NT2/D1 (cell line): Measurements from ENCODE around the gene SERPINA10.
"Not testable (repeated sequence)": the region's sequence is repeated elsewhere in the genome, so short reads cannot be mapped to it uniquely, and the experiment has no call there.

Source experiments
- DNase-seq: peaks from one replicate; pipeline ENCODE4 v3.0.0-alpha.2; 2011; ENCODE audit warnings: low read depth, low spot score
- H3K27me3 ChIP-seq: 2 replicates; pipeline ENCODE4 v1.6.0; 2011; ENCODE audit warnings: mild to moderate bottlenecking; ENCODE audit not compliant: insufficient read length, insufficient read depth
- H3K36me3 ChIP-seq: 2 replicates; pipeline ENCODE4 v1.6.1; 2011; ENCODE audit warnings: mild to moderate bottlenecking, low read length, mixed read lengths; ENCODE audit not compliant: insufficient read depth, insufficient read length
- H3K4me1 ChIP-seq: 2 replicates; pipeline ENCODE4 v1.5.1; 2011; ENCODE audit not compliant: insufficient read depth, insufficient read length
- H3K4me3 ChIP-seq: 2 replicates; pipeline ENCODE4 v1.5.1; 2011; ENCODE audit warnings: low read depth; ENCODE audit not compliant: insufficient read length
- H3K9ac ChIP-seq: 2 replicates; pipeline ENCODE4 v1.6.0; 2011; ENCODE audit warnings: low read depth; ENCODE audit not compliant: insufficient read length
- H3K9me3 ChIP-seq: 2 replicates; pipeline ENCODE4 v1.5.1; 2011; ENCODE audit warnings: mild to moderate bottlenecking, low read length; ENCODE audit not compliant: insufficient read depth
- SUZ12 ChIP-seq: IDR thresholded peaks from 2 replicates; pipeline ENCODE4 v1.6.1; 2011; ENCODE audit not compliant: insufficient read length, insufficient read depth; ENCODE audit errors: extremely low read depth
- YY1 ChIP-seq: IDR thresholded peaks from 2 replicates; pipeline ENCODE4 v1.6.1; 2011; ENCODE audit not compliant: insufficient read length, insufficient read depth
- ZNF274 ChIP-seq: IDR thresholded peaks from 2 replicates; pipeline ENCODE4 v1.6.1; 2011; ENCODE audit warnings: mild to moderate bottlenecking, low read depth, low read length

SERPINA10 gene

GRCh38 chr14:94305620-94306019 is 12.6 kb upstream of the SERPINA10 start:
- no peaks in the 10 kb centered on the region for H3K4me1 ChIP-seq
- TF ChIP-seq ZNF274, result no peak
- TF ChIP-seq SUZ12, result no peak
- no peak for TF ChIP-seq YY1
- no peak for DNase-seq
- no peaks in the 10 kb centered on the region for H3K27me3 ChIP-seq
- H3K4me3 ChIP-seq, result no peak overlapping the region
- H3K9ac ChIP-seq, result no peak overlapping the region
- H3K9me3 ChIP-seq, result peaks cover 15% of the 10 kb centered on the region
- no peaks in the 10 kb centered on the region for H3K36me3 ChIP-seq

GRCh38 chr14:94304243-94304642 is 11.2 kb upstream of the SERPINA10 start:
- DNase-seq, result no peak
- TF ChIP-seq YY1, result no peak
- no peak for TF ChIP-seq SUZ12
- TF ChIP-seq ZNF274, result no peak
- no peaks in the 10 kb centered on the region for H3K27me3 ChIP-seq
- H3K4me3 ChIP-seq, result no peak overlapping the region
- no peak overlapping the region for H3K9ac ChIP-seq
- H3K4me1 ChIP-seq, result no peaks in the 10 kb centered on the region
- peaks cover 15% of the 10 kb centered on the region for H3K9me3 ChIP-seq
- H3K36me3 ChIP-seq, result no peaks in the 10 kb centered on the region

GRCh38 chr14:94303111-94303510 is 10.0 kb upstream of the SERPINA10 start:
- Histone ChIP-seq H3K4me1 (no peaks in the 10 kb centered on the region), H3K4me3 (no peak overlapping the region), H3K36me3 (no peaks in the 10 kb centered on the region), H3K9me3 (peaks cover 10% of the 10 kb centered on the region), H3K9ac (no peak overlapping the region), H3K27me3 (no peaks in the 10 kb centered on the region)
- DNase-seq, result no peak
- TF ChIP-seq YY1 (no peak), ZNF274 (no peak), SUZ12 (no peak)

- no peaks in the 10 kb centered on the region for H3K36me3 ChIP-seq
- H3K9ac ChIP-seq, result no peak overlapping the region
- no peak overlapping the region for H3K4me3 ChIP-seq
- DNase-seq, result no peak
- no peaks in the 10 kb centered on the region for H3K4me1 ChIP-seq
- no peaks in the 10 kb centered on the region for H3K27me3 ChIP-seq
- H3K9me3 ChIP-seq, result no peaks in the 10 kb centered on the region; the same call in 1 of the 2 replicates
- no peak for TF ChIP-seq ZNF274
- TF ChIP-seq YY1, result no peak
- TF ChIP-seq SUZ12, result no peak
Observed at GRCh38 chr14:94298130-94298529, 5.1 kb upstream of the SERPINA10 start.

GRCh38 chr14:94296181-94296545 is 3.1 kb upstream of the SERPINA10 start:
- H3K4me3 ChIP-seq, H3K9ac ChIP-seq, H3K27me3 ChIP-seq, H3K9me3 ChIP-seq, H3K36me3 ChIP-seq, H3K4me1 ChIP-seq, DNase-seq: not testable (repeated sequence)

- Histone ChIP-seq H3K4me1 (no peaks in the 10 kb centered on the region), H3K36me3 (no peaks in the 10 kb centered on the region), H3K27me3 (no peaks in the 10 kb centered on the region), H3K4me3 (no peak overlapping the region), H3K9me3 (no peaks in the 10 kb centered on the region; the same call in 1 of the 2 replicates), H3K9ac (no peak overlapping the region)
- no peak for DNase-seq
- TF ChIP-seq YY1 (no peak), SUZ12 (no peak), ZNF274 (no peak)
Observed at GRCh38 chr14:94295360-94296180, 2.5 kb upstream of the SERPINA10 start.

GRCh38 chr14:94293578-94293924 is 483 bp upstream of the SERPINA10 start:
- Histone ChIP-seq H3K9me3 (no peaks in the 10 kb centered on the region), H3K9ac (no peak overlapping the region), H3K36me3 (no peaks in the 10 kb centered on the region), H3K4me3 (no peak overlapping the region), H3K4me1 (peaks cover 2% of the 10 kb centered on the region), H3K27me3 (no peaks in the 10 kb centered on the region)
- no peak for DNase-seq
- no peak for TF ChIP-seq YY1

GRCh38 chr14:94292526-94292871 is 569 bp downstream of the SERPINA10 start:
- Histone ChIP-seq H3K27me3 (no peaks in the 10 kb centered on the region), H3K36me3 (no peaks in the 10 kb centered on the region)
- no peak for TF ChIP-seq ZNF274
- no peak for TF ChIP-seq SUZ12
- no peak for TF ChIP-seq YY1

More at GRCh38 chr14:94292526-94292871, 569 bp downstream of the SERPINA10 start:
- peaks cover 2% of the 10 kb centered on the region for H3K4me1 ChIP-seq
- H3K9ac ChIP-seq, result no peak overlapping the region
- DNase-seq, result no peak
- H3K4me3 ChIP-seq, result no peak overlapping the region
- no peaks in the 10 kb centered on the region for H3K9me3 ChIP-seq
